Calu3 (cell line): ENCODE data around the gene CST9. TPM values are rescaled to one million over a fixed set of nuclear protein-coding genes. Genes with fewer than 3 reads are reported as not detected.

ENCODE experiments used
- BruUV-seq: library from RNA; stranded (reverse); fragments of 400-500 nt; replicated peaks from 2 replicates; lab custom pipeline; 2021; lab: Mats Ljungman, UMichigan
- CTCF ChIA-PET: fragments of 300-600 bp; sonication (Branson Sonifier 250); formaldehyde crosslinking; loops from one replicate; lab custom pipeline; 2022; ENCODE audit warnings: antibody characterized with exemption; lab: Charles Lee
- DNase-seq: peaks from one replicate; pipeline ENCODE4 v3.0.0; 2022
- H3K27ac Mint-ChIP-seq: one replicate; pipeline ENCODE4 v1.8.0; 2022; ENCODE audit warnings: mixed read lengths; ENCODE audit not compliant: unreplicated experiment
- H3K27me3 Mint-ChIP-seq: one replicate; pipeline ENCODE4 v1.8.0; 2022; ENCODE audit warnings: mixed read lengths; ENCODE audit not compliant: unreplicated experiment
- H3K36me3 Mint-ChIP-seq: one replicate; pipeline ENCODE4 v1.8.0; 2022; ENCODE audit warnings: mild to moderate bottlenecking, moderate library complexity, mixed read lengths; ENCODE audit not compliant: insufficient read depth, unreplicated experiment
- H3K4me1 Mint-ChIP-seq: one replicate; pipeline ENCODE4 v1.8.0; 2022; ENCODE audit warnings: mild to moderate bottlenecking, low read depth, mixed read lengths; ENCODE audit not compliant: unreplicated experiment
- H3K4me3 Mint-ChIP-seq: one replicate; pipeline ENCODE4 v1.8.0; 2022; ENCODE audit warnings: mild to moderate bottlenecking, low read depth, moderate library complexity, mixed read lengths; ENCODE audit not compliant: unreplicated experiment
- H3K9me3 Mint-ChIP-seq: one replicate; pipeline ENCODE4 v1.8.0; 2022; ENCODE audit warnings: low read depth, mixed read lengths; ENCODE audit not compliant: unreplicated experiment
- CTCF ChIP-seq: fragments of 200-600 bp; IDR thresholded peaks from one replicate; pipeline ENCODE4 v1.8.0; 2022; ENCODE audit warnings: antibody characterized with exemption; ENCODE audit not compliant: unreplicated experiment
- intact Hi-C: fragments of 100-400 bp; cut with micrococcal nuclease; formaldehyde crosslinking; loops from one replicate; pipeline ENCODE4 v1.10.0; 2022; ENCODE audit not compliant: unreplicated experiment
- total RNA-seq: library from RNA; stranded (reverse); gene quantifications from 2 replicates; pipeline ENCODE4 v1.2.3, GENCODE V29; 2022

The CST9 gene
- total RNA-seq, 1 experiment from 2014 or later: not detected

GRCh38 chr20:23569570-23569969 lies 36.1 kb downstream of the CST9 start:
- Mint-ChIP-seq H3K4me1 (no peaks in the 10 kb centered on the region), H3K27ac (no peak overlapping the region), H3K4me3 (no peak overlapping the region), H3K36me3 (no peaks in the 10 kb centered on the region), H3K27me3 (no peaks in the 10 kb centered on the region), H3K9me3 (no peaks in the 10 kb centered on the region)
- no peak for DNase-seq
- BruUV-seq: no TSS peak
- intact Hi-C loops: no loop called here
- CTCF ChIA-PET: no interaction called here
- no peak for TF ChIP-seq CTCF

GRCh38 chr20:23568971-23569330 lies 36.8 kb downstream of the CST9 start:
- Mint-ChIP-seq H3K9me3 (no peaks in the 10 kb centered on the region), H3K27me3 (no peaks in the 10 kb centered on the region), H3K4me1 (no peaks in the 10 kb centered on the region), H3K4me3 (no peak overlapping the region), H3K27ac (no peak overlapping the region), H3K36me3 (no peaks in the 10 kb centered on the region)
- CTCF ChIA-PET: no interaction called here
- no TSS peak for BruUV-seq
- DNase-seq: no peak
- intact Hi-C loops: no loop called here
- TF ChIP-seq CTCF: no peak

- no peak for DNase-seq
- Mint-ChIP-seq H3K4me1 (no peaks in the 10 kb centered on the region), H3K9me3 (no peaks in the 10 kb centered on the region), H3K36me3 (no peaks in the 10 kb centered on the region), H3K4me3 (no peak within 1 kb of the TSS), H3K27ac (no peak within 1 kb of the TSS), H3K27me3 (no peaks in the 10 kb centered on the region)
- TF ChIP-seq CTCF: no peak
- BruUV-seq: no TSS peak
- CTCF ChIA-PET: no interaction called here
- intact Hi-C loops: no loop called here
Observed at GRCh38 chr20:23568320-23568970, 37.3 kb downstream of the CST9 start, which contains the start of gene CST9L. Gene CST9L, minus strand, starts transcription at chr20:23568484. Its CDS starts 34 bp downstream, at chr20:23568450.

GRCh38 chr20:23566199-23566932 lies 39.4 kb downstream of the CST9 start:
- Mint-ChIP-seq H3K27ac (no peak overlapping the region), H3K9me3 (no peaks in the 10 kb centered on the region), H3K4me1 (no peaks in the 10 kb centered on the region), H3K27me3 (no peaks in the 10 kb centered on the region), H3K36me3 (no peaks in the 10 kb centered on the region), H3K4me3 (no peak overlapping the region)
- intact Hi-C loops: no loop called here
- BruUV-seq: no TSS peak
- CTCF ChIA-PET: no interaction called here
- DNase-seq: no peak
- no peak for TF ChIP-seq CTCF
